BJ (cell line): Measurements from ENCODE around the gene TAS1R1. TPM values are rescaled to one million over a fixed set of nuclear protein-coding genes. Genes with fewer than 3 reads are reported as not detected.

Experiments used
- CTCF ChIA-PET: fragments of 350-600 bp; formaldehyde crosslinking; extraction: SDS; loops from one replicate; lab custom pipeline; 2021; ENCODE audit warnings: antibody characterized with exemption, inconsistent platforms; lab: Yijun Ruan, JAX
- POLR2A ChIA-PET: fragments of 300-600 bp; sonication (Branson Sonifier 250); formaldehyde crosslinking; extraction: SDS; loops from one replicate; lab custom pipeline; 2021; ENCODE audit warnings: antibody characterized with exemption; lab: Charles Lee
- DNase-seq: peaks from one replicate; pipeline ENCODE4 v3.0.0-alpha.2; 2011; ENCODE audit warnings: low read depth
- H3K27me3 ChIP-seq: 2 replicates; pipeline ENCODE4 v1.6.0; 2011; ENCODE audit warnings: low read length; ENCODE audit not compliant: control insufficient read depth, insufficient read depth
- H3K36me3 ChIP-seq: 2 replicates; pipeline ENCODE4 v1.5.1; 2011; ENCODE audit warnings: low read length; ENCODE audit not compliant: control insufficient read depth, insufficient read depth
- H3K4me3 ChIP-seq: 2 replicates; pipeline ENCODE4 v1.5.1; 2011; ENCODE audit warnings: low read depth, mild to moderate bottlenecking, control low read depth, low read length
- CTCF ChIP-seq: IDR thresholded peaks from 2 replicates; pipeline ENCODE4 v1.5.1; 2011; ENCODE audit warnings: low read depth, mild to moderate bottlenecking, control low read depth, inconsistent platforms, low read length, moderate library complexity; ENCODE audit not compliant: insufficient read depth
- polyA plus RNA-seq: library from polyadenylated mRNA; depleted of rRNA; stranded (reverse); fragments of >200 nt; gene quantifications from 2 replicates; pipeline ENCODE4 v1.2.3, GENCODE V29; 2011

TAS1R1 gene
- polyA plus RNA-seq, 1 experiment: 0.25 TPM

GRCh38 chr1:6614929-6615785, 60.0 kb downstream of the TAS1R1 start:
- DNase-seq: no peak
- H3K27me3 ChIP-seq: no peaks in the 10 kb centered on the region
- H3K4me3 ChIP-seq: peak overlapping the region; percentile 87
- peaks cover 13% of the 10 kb centered on the region for H3K36me3 ChIP-seq
- ChIA-PET CTCF (interaction anchor here (0.9 kb wide), 1 partner anchor 36 kb away, joined by 3 read pairs; the partner anchor contains the start of gene ZBTB48), POLR2A (no interaction called here)
- no peak for TF ChIP-seq CTCF

GRCh38 chr1:6619045-6619444, 63.9 kb downstream of the TAS1R1 start:
- peaks cover 37% of the 10 kb centered on the region for H3K36me3 ChIP-seq
- no peaks in the 10 kb centered on the region for H3K27me3 ChIP-seq
- TF ChIP-seq CTCF: no peak
- ChIA-PET CTCF (interaction anchor here (0.9 to 1.1 kb wide), 2 partner anchors 15 to 129 kb away, joined by 3 read pairs; no protein-coding TSS in a partner anchor), POLR2A (no interaction called here)
- no peak for DNase-seq
- no peak overlapping the region for H3K4me3 ChIP-seq

- ChIA-PET POLR2A (no interaction called here), CTCF (interaction anchor here (0.7 to 1.9 kb wide), 3 partner anchors 12 to 67 kb away, joined by 3 to 5 read pairs (median 4); partner anchors contain the start of gene NOL9)
- H3K36me3 ChIP-seq: peaks cover 37% of the 10 kb centered on the region
- no peak for TF ChIP-seq CTCF
- H3K27me3 ChIP-seq: no peaks in the 10 kb centered on the region
- DNase-seq: no peak
- no peak overlapping the region for H3K4me3 ChIP-seq
Observed at GRCh38 chr1:6621429-6622391, 66.6 kb downstream of the TAS1R1 start.

GRCh38 chr1:6622396-6623152, 67.5 kb downstream of the TAS1R1 start:
- Histone ChIP-seq H3K36me3 (peaks cover 36% of the 10 kb centered on the region), H3K4me3 (no peak overlapping the region), H3K27me3 (no peaks in the 10 kb centered on the region)
- DNase-seq: no peak
- ChIA-PET POLR2A (no interaction called here), CTCF (interaction anchor here (1.3 to 1.5 kb wide), 3 partner anchors 12 to 68 kb away, joined by 4 read pairs; partner anchors contain the start of gene NOL9)
- no peak for TF ChIP-seq CTCF
